Endodermal cell (in vitro differentiated cells): ENCODE results near the gene SYNE3. TPM values are rescaled to one million over a fixed set of nuclear protein-coding genes. Genes with fewer than 3 reads are reported as not detected.

Experiments
- DNase-seq: peaks from one replicate; pipeline ENCODE4 v3.0.0-alpha.2; 2017
- H3K27ac ChIP-seq: 2 replicates; pipeline ENCODE4 v1.5.1; 2013; ENCODE audit warnings: mild to moderate bottlenecking, low read depth, low read length, moderate library complexity
- H3K27me3 ChIP-seq: 2 replicates; pipeline ENCODE4 v1.6.1; 2013; ENCODE audit warnings: mild to moderate bottlenecking, low read length, moderate library complexity; ENCODE audit not compliant: insufficient read depth, control insufficient read depth, poor library complexity, severe bottlenecking
- H3K36me3 ChIP-seq: 2 replicates; pipeline ENCODE4 v1.7.0; 2013; ENCODE audit warnings: mild to moderate bottlenecking, low read length, moderate library complexity; ENCODE audit not compliant: control insufficient read depth, insufficient read depth
- H3K4me1 ChIP-seq: one replicate; pipeline ENCODE4 v1.7.0; 2013; ENCODE audit warnings: low read length; ENCODE audit not compliant: control insufficient read depth, insufficient read depth
- H3K4me3 ChIP-seq: 2 replicates; pipeline ENCODE4 v1.5.1; 2013; ENCODE audit warnings: mild to moderate bottlenecking, low read length, moderate library complexity
- H3K9ac ChIP-seq: 2 replicates; pipeline ENCODE4 v1.6.1; 2013; ENCODE audit warnings: mild to moderate bottlenecking, low read length, moderate library complexity; ENCODE audit not compliant: poor library complexity, severe bottlenecking; ENCODE audit errors: extremely low read depth
- H3K9me3 ChIP-seq: 2 replicates; pipeline ENCODE4 v1.6.1; 2013; ENCODE audit warnings: mild to moderate bottlenecking, low read length, moderate library complexity; ENCODE audit not compliant: control insufficient read depth
- H3K27ac Mint-ChIP-seq: 2 replicates; pipeline ENCODE4 v1.8.0; 2020; ENCODE audit warnings: mixed read lengths
- H3K27me3 Mint-ChIP-seq: 2 replicates; pipeline ENCODE4 v1.8.0; 2021; ENCODE audit warnings: mild to moderate bottlenecking, mixed read lengths; ENCODE audit not compliant: insufficient read depth
- H3K36me3 Mint-ChIP-seq: 2 replicates; pipeline ENCODE4 v1.8.0; 2020; ENCODE audit warnings: low read depth, mixed read lengths
- H3K4me1 Mint-ChIP-seq: 2 replicates; pipeline ENCODE4 v1.8.0; 2020; ENCODE audit warnings: mixed read lengths
- H3K4me3 Mint-ChIP-seq: 2 replicates; pipeline ENCODE4 v1.8.0; 2020; ENCODE audit warnings: mild to moderate bottlenecking, moderate library complexity, mixed read lengths
- H3K9me3 Mint-ChIP-seq: 2 replicates; pipeline ENCODE4 v1.8.0; 2020; ENCODE audit warnings: mild to moderate bottlenecking, mixed read lengths
- CTCF ChIP-seq: fragments of 200-600 bp; sonication (generic); conservative IDR thresholded peaks from 2 replicates; pipeline ENCODE4 v1.5.0; 2021; ENCODE audit warnings: antibody characterized with exemption, mild to moderate bottlenecking
- WGBS, 2 experiments: methylation state at CpG; one replicate each; pipeline versions ENCODE4 v1.1.5 to v1.1.7; 2013; ENCODE audit warnings: missing lambda C conversion rate in 2 of 2, mixed read lengths in 1 of 2; ENCODE audit not compliant: insufficient coverage in 1 of 2, insufficient read length in 1 of 2; 5-methylcytosine and 5-hydroxymethylcytosine counted together
- total RNA-seq, 2 donors: library from RNA; stranded (reverse); fragmentation: NEBNext Ultra II Directional in 1 of 2; extraction: Animal tissue kit (Norgen Biotek cat#: 25700) in 1 of 2; gene quantifications; 2 replicates in 1 of 2; 3 replicates in 1 of 2; pipeline ENCODE4 v1.2.1, GENCODE V29; 2021

The SYNE3 gene
- total RNA-seq, 2 donors from 2014 or later = 1.0 to 5.2 TPM

- no peak for TF ChIP-seq CTCF
- no peak for DNase-seq
- H3K4me1 Mint-ChIP-seq = peaks cover 32% of the 10 kb centered on the region
- H3K4me3 ChIP-seq = no peak overlapping the region
- H3K4me3 Mint-ChIP-seq = no peak overlapping the region
- H3K4me1 ChIP-seq = peaks cover 23% of the 10 kb centered on the region
- no peaks in the 10 kb centered on the region for H3K9me3 Mint-ChIP-seq
- no peaks in the 10 kb centered on the region for H3K36me3 Mint-ChIP-seq
- H3K36me3 ChIP-seq = no peaks in the 10 kb centered on the region
- no peaks in the 10 kb centered on the region for H3K9me3 ChIP-seq
- peaks cover 20% of the 10 kb centered on the region for H3K27me3 Mint-ChIP-seq
- 94 to 95% methylated on average over 4 of the region's 4 CpGs for WGBS, 2 experiments
- H3K27ac Mint-ChIP-seq = no peak overlapping the region
- H3K27me3 ChIP-seq = no peaks in the 10 kb centered on the region
- H3K27ac ChIP-seq = no peak overlapping the region
- no peak overlapping the region for H3K9ac ChIP-seq
Measured at GRCh38 chr14:95522556-95522955, 6.1 kb upstream of the SYNE3 start.

- H3K27ac ChIP-seq = no peak overlapping the region
- Mint-ChIP-seq H3K27me3 (peaks cover 25% of the 10 kb centered on the region), H3K4me3 (no peak overlapping the region), H3K36me3 (no peaks in the 10 kb centered on the region), H3K27ac (no peak overlapping the region), H3K4me1 (peaks cover 33% of the 10 kb centered on the region), H3K9me3 (no peaks in the 10 kb centered on the region)
- TF ChIP-seq CTCF = no peak
- no peak for DNase-seq
- H3K36me3 ChIP-seq = no peaks in the 10 kb centered on the region
- 92 to 93% methylated on average over 11 of the region's 11 CpGs for WGBS, 2 experiments
- H3K4me3 ChIP-seq = no peak overlapping the region
- peaks cover under 1% of the 10 kb centered on the region for H3K27me3 ChIP-seq
- peaks cover 23% of the 10 kb centered on the region for H3K4me1 ChIP-seq
- H3K9me3 ChIP-seq = no peaks in the 10 kb centered on the region
- no peak overlapping the region for H3K9ac ChIP-seq
Measured at GRCh38 chr14:95522116-95522515, 5.7 kb upstream of the SYNE3 start.

- DNase-seq = no peak
- WGBS, 2 experiments = 90 to 99% methylated on average over 2 to 4 of the region's 4 CpGs
- Mint-ChIP-seq H3K27ac (no peak overlapping the region), H3K4me1 (peaks cover 30% of the 10 kb centered on the region), H3K4me3 (no peak overlapping the region), H3K9me3 (no peaks in the 10 kb centered on the region), H3K36me3 (no peaks in the 10 kb centered on the region), H3K27me3 (peaks cover 29% of the 10 kb centered on the region)
- H3K9ac ChIP-seq = no peak overlapping the region
- H3K4me1 ChIP-seq = peaks cover 23% of the 10 kb centered on the region
- H3K27me3 ChIP-seq = peaks cover 3% of the 10 kb centered on the region
- H3K36me3 ChIP-seq = no peaks in the 10 kb centered on the region
- no peak for TF ChIP-seq CTCF
- H3K9me3 ChIP-seq = no peaks in the 10 kb centered on the region
- no peak overlapping the region for H3K4me3 ChIP-seq
- H3K27ac ChIP-seq = no peak overlapping the region
Measured at GRCh38 chr14:95521001-95521400, 4.6 kb upstream of the SYNE3 start.
